ENCODE measurements around the gene RASAL2. TPM values are rescaled to one million over a fixed set of nuclear protein-coding genes. Genes with fewer than 3 reads are reported as not detected.

The RASAL2 gene
- total and polyA plus RNA-seq, 9 of the 15 experiments (the other 6 are each of a cell fraction or from before 2014, with no cell fraction given): 0.13 to 1.0 (median 0.62) TPM

GRCh38 chr1:178498896-178499675, 405.2 kb downstream of the RASAL2 start:
- no peaks in the 10 kb centered on the region; the same call in 1 of the 2 replicates for H4K20me1 ChIP-seq (replicated peaks; ENCODE audit: control insufficient read depth, insufficient read depth, low read length)
- no peaks in the 10 kb centered on the region for H3K9me3 ChIP-seq (replicated peaks; ENCODE audit: control insufficient read depth, insufficient read depth, low read depth, low read length)
- H3K27me3 ChIP-seq (ENCODE audit: control insufficient read depth in 2 of 2, insufficient read depth in 2 of 2, low read length in 2 of 2): peaks cover 33 to 80% of the 10 kb centered on the region in 2 experiments
- TF ChIP-seq, protein P1, sequence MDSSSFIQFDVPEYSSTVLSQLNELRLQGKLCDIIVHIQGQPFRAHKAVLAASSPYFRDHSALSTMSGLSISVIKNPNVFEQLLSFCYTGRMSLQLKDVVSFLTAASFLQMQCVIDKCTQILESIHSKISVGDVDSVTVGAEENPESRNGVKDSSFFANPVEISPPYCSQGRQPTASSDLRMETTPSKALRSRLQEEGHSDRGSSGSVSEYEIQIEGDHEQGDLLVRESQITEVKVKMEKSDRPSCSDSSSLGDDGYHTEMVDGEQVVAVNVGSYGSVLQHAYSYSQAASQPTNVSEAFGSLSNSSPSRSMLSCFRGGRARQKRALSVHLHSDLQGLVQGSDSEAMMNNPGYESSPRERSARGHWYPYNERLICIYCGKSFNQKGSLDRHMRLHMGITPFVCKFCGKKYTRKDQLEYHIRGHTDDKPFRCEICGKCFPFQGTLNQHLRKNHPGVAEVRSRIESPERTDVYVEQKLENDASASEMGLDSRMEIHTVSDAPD (CRISPR knock-in tag; IDR thresholded peaks at IDR 0.05): no peak
- TF ChIP-seq BCL6 (CRISPR knock-in tag; IDR thresholded peaks at IDR 0.05) (no peak), EWSR1 (IDR thresholded peaks at IDR 0.05; ENCODE audit: borderline replicate concordance, low read depth, partially characterized antibody) (no peak), SETDB1 (IDR thresholded peaks at IDR 0.05; ENCODE audit: low read length) (no peak)
- TF ChIP-seq, protein P2, sequence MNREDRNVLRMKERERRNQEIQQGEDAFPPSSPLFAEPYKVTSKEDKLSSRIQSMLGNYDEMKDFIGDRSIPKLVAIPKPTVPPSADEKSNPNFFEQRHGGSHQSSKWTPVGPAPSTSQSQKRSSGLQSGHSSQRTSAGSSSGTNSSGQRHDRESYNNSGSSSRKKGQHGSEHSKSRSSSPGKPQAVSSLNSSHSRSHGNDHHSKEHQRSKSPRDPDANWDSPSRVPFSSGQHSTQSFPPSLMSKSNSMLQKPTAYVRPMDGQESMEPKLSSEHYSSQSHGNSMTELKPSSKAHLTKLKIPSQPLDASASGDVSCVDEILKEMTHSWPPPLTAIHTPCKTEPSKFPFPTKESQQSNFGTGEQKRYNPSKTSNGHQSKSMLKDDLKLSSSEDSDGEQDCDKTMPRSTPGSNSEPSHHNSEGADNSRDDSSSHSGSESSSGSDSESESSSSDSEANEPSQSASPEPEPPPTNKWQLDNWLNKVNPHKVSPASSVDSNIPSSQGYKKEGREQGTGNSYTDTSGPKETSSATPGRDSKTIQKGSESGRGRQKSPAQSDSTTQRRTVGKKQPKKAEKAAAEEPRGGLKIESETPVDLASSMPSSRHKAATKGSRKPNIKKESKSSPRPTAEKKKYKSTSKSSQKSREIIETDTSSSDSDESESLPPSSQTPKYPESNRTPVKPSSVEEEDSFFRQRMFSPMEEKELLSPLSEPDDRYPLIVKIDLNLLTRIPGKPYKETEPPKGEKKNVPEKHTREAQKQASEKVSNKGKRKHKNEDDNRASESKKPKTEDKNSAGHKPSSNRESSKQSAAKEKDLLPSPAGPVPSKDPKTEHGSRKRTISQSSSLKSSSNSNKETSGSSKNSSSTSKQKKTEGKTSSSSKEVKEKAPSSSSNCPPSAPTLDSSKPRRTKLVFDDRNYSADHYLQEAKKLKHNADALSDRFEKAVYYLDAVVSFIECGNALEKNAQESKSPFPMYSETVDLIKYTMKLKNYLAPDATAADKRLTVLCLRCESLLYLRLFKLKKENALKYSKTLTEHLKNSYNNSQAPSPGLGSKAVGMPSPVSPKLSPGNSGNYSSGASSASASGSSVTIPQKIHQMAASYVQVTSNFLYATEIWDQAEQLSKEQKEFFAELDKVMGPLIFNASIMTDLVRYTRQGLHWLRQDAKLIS (CRISPR knock-in tag; IDR thresholded peaks at IDR 0.05): no peak
- ChIA-PET CTCF (ENCODE audit: low intra/inter-chr PET ratio) (no interaction called here), POLR2A (interaction anchor here (0.6 to 1.0 kb wide), 2 partner anchors 9 to 10 kb away, joined by 3 to 4 read pairs; no protein-coding TSS in a partner anchor)
- WGBS (ENCODE audit: insufficient coverage, low coverage, missing lambda C conversion rate): 1% methylated on average over 16 of the region's 16 CpGs
- intact Hi-C loops (cut with micrococcal nuclease) (no loop called here), in situ Hi-C loops (cut with MboI) (no loop called here)
- no peak overlapping the region for H3K4me3 ChIP-seq
- H3K79me2 ChIP-seq (ENCODE audit: control insufficient read depth, insufficient read depth, low read length): no peaks in the 10 kb centered on the region
- no peak overlapping the region for H2AFZ ChIP-seq (ENCODE audit: low read depth, low read length)
- H3K27ac ChIP-seq (ENCODE audit: extremely low read depth, low read depth, low read length): no peak overlapping the region
- BruUV-seq (replicated peaks): no TSS peak
- no peaks in the 10 kb centered on the region for H3K36me3 ChIP-seq (ENCODE audit: control insufficient read depth, insufficient read depth, low read length)
- no peak for DNase-seq (ENCODE audit: extremely low read depth in 1 of 4, low spot score in 3 of 4)
- no peak overlapping the region for H3K9ac ChIP-seq (ENCODE audit: insufficient read depth in 1 of 2, low read depth in 2 of 2, low read length in 2 of 2)
- peaks cover 3% of the 10 kb centered on the region for H3K9me1 ChIP-seq (ENCODE audit: control insufficient read depth, insufficient read depth, low read length)
- no peak for FAIRE-seq
- no peaks in the 10 kb centered on the region for H3K4me1 ChIP-seq (replicated peaks in 1 of 2; ENCODE audit: control insufficient read depth in 2 of 2, insufficient read depth in 2 of 2, low read length in 2 of 2)
- H3K4me2 ChIP-seq (ENCODE audit: insufficient read depth, low read length): no peak overlapping the region
- no peak for ATAC-seq

All from K562 (cell line).